Neuronal stem cell (in vitro differentiated cells): ENCODE results near the gene CYP2E1.
"Not testable (repeated sequence)": the region's sequence is repeated elsewhere in the genome, so short reads cannot be mapped to it uniquely, and the experiment has no call there.

Experiments
- DNase-seq: peaks from one replicate; pipeline ENCODE4 v3.0.0-alpha.2; 2013; ENCODE audit warnings: low spot score
- H2AFZ ChIP-seq: one replicate; pipeline ENCODE4 v1.6.1; 2013; ENCODE audit warnings: mild to moderate bottlenecking, low read length, inconsistent platforms
- H2AK5ac ChIP-seq: 2 replicates; pipeline ENCODE4 v1.6.1; 2013; ENCODE audit warnings: low read depth, mild to moderate bottlenecking, inconsistent platforms, low read length, moderate library complexity, mixed read lengths
- H2BK120ac ChIP-seq: 2 replicates; pipeline ENCODE4 v1.6.1; 2013; ENCODE audit warnings: low read depth, mild to moderate bottlenecking, inconsistent platforms, low read length, moderate library complexity, mixed read lengths
- H2BK12ac ChIP-seq: one replicate; pipeline ENCODE4 v1.6.1; 2013; ENCODE audit warnings: low read length, inconsistent platforms
- H2BK15ac ChIP-seq: 2 replicates; pipeline ENCODE4 v1.6.1; 2013; ENCODE audit warnings: mild to moderate bottlenecking, low read length, inconsistent platforms, mixed read lengths
- H2BK5ac ChIP-seq: one replicate; pipeline ENCODE4 v1.6.1; 2013; ENCODE audit warnings: inconsistent platforms, mild to moderate bottlenecking, low read length, moderate library complexity
- H3K14ac ChIP-seq: one replicate; pipeline ENCODE4 v1.6.1; 2013; ENCODE audit warnings: low read length, inconsistent platforms
- H3K18ac ChIP-seq: 2 replicates; pipeline ENCODE4 v1.6.1; 2013; ENCODE audit warnings: low read length, inconsistent platforms
- H3K23ac ChIP-seq: 2 replicates; pipeline ENCODE4 v1.6.1; 2013; ENCODE audit warnings: low read depth, mild to moderate bottlenecking, mixed read lengths, low read length, inconsistent platforms; ENCODE audit not compliant: poor library complexity
- H3K27ac ChIP-seq: replicated peaks from 3 replicates; pipeline ENCODE4 v1.5.1; 2013; ENCODE audit warnings: low read length, inconsistent platforms
- H3K27me3 ChIP-seq, 3 experiments: 2 replicates each; pipeline ENCODE4 v1.6.1; 2013; ENCODE audit warnings: low read length in 3 of 3, mild to moderate bottlenecking in 2 of 3, inconsistent platforms in 1 of 3, low read depth in 1 of 3, mixed read lengths in 1 of 3, moderate library complexity in 1 of 3; ENCODE audit not compliant: control insufficient read depth in 3 of 3, insufficient read depth in 3 of 3
- H3K36me3 ChIP-seq, 2 donors: replicated peaks in 1 of 2; 2 replicates each; pipeline ENCODE4 v1.6.1; 2013; ENCODE audit warnings: low read length in 2 of 2; ENCODE audit not compliant: control insufficient read depth in 2 of 2, insufficient read depth in 2 of 2
- H3K4ac ChIP-seq: 2 replicates; pipeline ENCODE4 v1.6.1; 2013; ENCODE audit warnings: inconsistent platforms, mild to moderate bottlenecking, low read length, moderate library complexity
- H3K4me1 ChIP-seq, 2 donors: 1 replicate in 1 of 2; 2 replicates in 1 of 2; pipeline ENCODE4 v1.6.1; 2013; ENCODE audit warnings: low read length in 2 of 2, low read depth in 1 of 2; ENCODE audit not compliant: control insufficient read depth in 2 of 2, insufficient read depth in 1 of 2
- H3K4me2 ChIP-seq: one replicate; pipeline ENCODE4 v1.6.1; 2013; ENCODE audit warnings: mild to moderate bottlenecking, low read length, inconsistent platforms; ENCODE audit not compliant: insufficient read depth, poor library complexity, severe bottlenecking
- H3K4me3 ChIP-seq, 2 donors: 2 replicates each; pipeline ENCODE4 v1.5.1; 2013; ENCODE audit warnings: low read length in 2 of 2, mild to moderate bottlenecking in 2 of 2, inconsistent platforms in 1 of 2, moderate library complexity in 1 of 2
- H3K79me1 ChIP-seq: one replicate; pipeline ENCODE4 v1.6.1; 2013; ENCODE audit warnings: low read depth, mild to moderate bottlenecking, inconsistent platforms, low read length, moderate library complexity
- H3K9ac ChIP-seq: one replicate; pipeline ENCODE4 v1.6.1; 2013; ENCODE audit warnings: mild to moderate bottlenecking, low read depth, low read length, inconsistent platforms; ENCODE audit not compliant: poor library complexity
- H3K9me3 ChIP-seq, 2 donors: replicated peaks in 1 of 2; 2 replicates each; pipeline versions ENCODE3 to v1.6.1; 2013; ENCODE audit warnings: low read length in 2 of 2, mild to moderate bottlenecking in 2 of 2, inconsistent platforms in 1 of 2, low read depth in 1 of 2, mixed read lengths in 1 of 2, moderate library complexity in 1 of 2; ENCODE audit not compliant: control insufficient read depth in 2 of 2, insufficient read depth in 1 of 2
- H4K8ac ChIP-seq: one replicate; pipeline ENCODE4 v1.6.1; 2013; ENCODE audit warnings: low read depth, mild to moderate bottlenecking, inconsistent platforms, low read length, moderate library complexity
- H4K91ac ChIP-seq: one replicate; pipeline ENCODE4 v1.6.1; 2013; ENCODE audit warnings: low read length, low read depth, mild to moderate bottlenecking, inconsistent platforms; ENCODE audit not compliant: poor library complexity
- WGBS, 2 donors: extraction: QIAGEN DNeasy Blood & Tissue Kit; methylation state at CpG; one replicate each; pipeline ENCODE4 v1.1.7; 2013; ENCODE audit warnings: missing lambda C conversion rate in 2 of 2, mixed read lengths in 1 of 2; ENCODE audit not compliant: insufficient read length in 2 of 2, insufficient replicate concordance in 1 of 2; ENCODE audit errors: extremely low coverage in 2 of 2; 5-methylcytosine and 5-hydroxymethylcytosine counted together

Gene CYP2E1

GRCh38 chr10:133568831-133569527 is 41.8 kb downstream of the CYP2E1 start:
- not testable (repeated sequence) for H2BK12ac ChIP-seq, H3K9ac ChIP-seq, H3K79me1 ChIP-seq, H3K4ac ChIP-seq, H3K27ac ChIP-seq, H2BK120ac ChIP-seq, H4K91ac ChIP-seq, H3K23ac ChIP-seq, H3K4me1 ChIP-seq, H3K27me3 ChIP-seq, H2BK5ac ChIP-seq, H3K36me3 ChIP-seq, H4K8ac ChIP-seq, H2AK5ac ChIP-seq, H3K14ac ChIP-seq, H2AFZ ChIP-seq, H2BK15ac ChIP-seq, DNase-seq, H3K18ac ChIP-seq, H3K4me2 ChIP-seq
- no CpG with 5 or more reads among the region's 80 CpGs for WGBS, 2 donors
- Histone ChIP-seq H3K9me3 (peaks cover 0 to 27% of the 10 kb centered on the region in 2 donors), H3K4me3 (peak overlapping the region in 1 of 2 donors; percentile 25)

- not testable (repeated sequence) for H2BK5ac ChIP-seq, H4K8ac ChIP-seq, H3K4me1 ChIP-seq, H3K4ac ChIP-seq, DNase-seq, H3K9ac ChIP-seq, H3K4me2 ChIP-seq, H3K4me3 ChIP-seq, H2BK15ac ChIP-seq, H3K36me3 ChIP-seq, H3K27ac ChIP-seq, H2AK5ac ChIP-seq, H3K18ac ChIP-seq, H3K14ac ChIP-seq, H3K23ac ChIP-seq, H3K79me1 ChIP-seq, H3K27me3 ChIP-seq, H2AFZ ChIP-seq, H4K91ac ChIP-seq, H2BK12ac ChIP-seq, H2BK120ac ChIP-seq
- no CpG with 5 or more reads among the region's 21 CpGs for WGBS, 2 donors
- H3K9me3 ChIP-seq = peaks cover 0 to 23% of the 10 kb centered on the region in 2 donors
Measured at GRCh38 chr10:133569801-133570200, 42.6 kb downstream of the CYP2E1 start.

DNA sequence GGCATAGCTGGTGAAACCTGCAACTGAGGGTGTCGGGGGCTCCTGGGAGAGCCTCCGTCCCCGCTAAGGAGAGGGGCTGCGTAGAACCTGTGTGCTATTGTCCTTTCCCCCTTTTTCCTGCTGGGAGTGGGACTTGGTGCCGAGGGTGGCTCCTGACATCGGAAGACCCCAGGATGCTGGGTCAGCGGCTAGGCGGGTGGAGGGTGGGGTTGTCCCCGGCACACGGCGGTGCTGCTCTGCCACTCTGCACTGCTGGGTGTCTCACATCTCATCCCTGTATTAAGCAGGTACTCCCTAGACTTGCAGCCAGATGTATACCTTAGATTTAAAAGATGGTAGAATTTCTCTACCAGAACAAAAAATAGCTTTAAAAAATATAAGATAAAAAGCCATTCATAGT is 44.9 kb downstream of the CYP2E1 start:
- H3K4ac ChIP-seq, H2BK5ac ChIP-seq, H2BK12ac ChIP-seq, H4K8ac ChIP-seq, H3K9ac ChIP-seq, H2BK15ac ChIP-seq, H2AFZ ChIP-seq, H2AK5ac ChIP-seq, H2BK120ac ChIP-seq, H3K18ac ChIP-seq, DNase-seq, H3K27me3 ChIP-seq, H3K14ac ChIP-seq, H4K91ac ChIP-seq, H3K27ac ChIP-seq, H3K23ac ChIP-seq, H3K79me1 ChIP-seq, H3K4me2 ChIP-seq, H3K9me3 ChIP-seq, H3K4me1 ChIP-seq, H3K36me3 ChIP-seq, H3K4me3 ChIP-seq: not testable (repeated sequence)
- no CpG with 5 or more reads among the region's 11 CpGs for WGBS, 2 donors

DNA sequence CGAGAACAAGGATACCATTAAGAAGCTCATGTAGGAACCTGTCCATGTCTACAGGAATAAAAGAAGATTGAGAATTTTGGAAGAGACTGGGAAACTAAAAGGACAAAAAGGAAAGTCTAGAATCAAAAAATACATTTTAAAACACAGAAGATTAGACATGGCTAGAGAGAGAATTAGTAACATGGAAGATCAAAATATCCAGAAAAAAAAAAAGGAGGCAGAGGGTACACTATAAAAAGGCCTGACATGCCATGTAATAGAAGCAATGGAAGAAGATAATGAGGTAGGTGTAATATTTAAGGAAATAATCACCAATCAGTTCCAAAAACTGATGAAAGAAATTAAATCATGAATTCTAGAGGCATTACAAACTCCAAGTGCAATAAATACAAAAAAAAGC is 46.3 kb downstream of the CYP2E1 start:
- not testable (repeated sequence) for H3K4me3 ChIP-seq, H3K36me3 ChIP-seq, H2AFZ ChIP-seq, H2BK5ac ChIP-seq, H4K8ac ChIP-seq, H2AK5ac ChIP-seq, H3K27me3 ChIP-seq, H3K4me2 ChIP-seq, H3K18ac ChIP-seq, H3K27ac ChIP-seq, H3K79me1 ChIP-seq, H2BK15ac ChIP-seq, DNase-seq, H3K4me1 ChIP-seq, H3K23ac ChIP-seq, H2BK120ac ChIP-seq, H3K4ac ChIP-seq, H3K9ac ChIP-seq, H2BK12ac ChIP-seq, H3K14ac ChIP-seq, H4K91ac ChIP-seq, H3K9me3 ChIP-seq
- no CpG with 5 or more reads among the region's 1 CpG for WGBS, 2 donors
